CD4-positive, alpha-beta T cell treated with Interferon alpha-2 for 1 hour (primary cell): Measurements from ENCODE around the gene HOXB6.

Source experiments
- DNase-seq, 2 donors: peaks; one replicate each; pipeline ENCODE4 v3.0.0-alpha.2; 2020 to 2022

The HOXB6 gene

DNA sequence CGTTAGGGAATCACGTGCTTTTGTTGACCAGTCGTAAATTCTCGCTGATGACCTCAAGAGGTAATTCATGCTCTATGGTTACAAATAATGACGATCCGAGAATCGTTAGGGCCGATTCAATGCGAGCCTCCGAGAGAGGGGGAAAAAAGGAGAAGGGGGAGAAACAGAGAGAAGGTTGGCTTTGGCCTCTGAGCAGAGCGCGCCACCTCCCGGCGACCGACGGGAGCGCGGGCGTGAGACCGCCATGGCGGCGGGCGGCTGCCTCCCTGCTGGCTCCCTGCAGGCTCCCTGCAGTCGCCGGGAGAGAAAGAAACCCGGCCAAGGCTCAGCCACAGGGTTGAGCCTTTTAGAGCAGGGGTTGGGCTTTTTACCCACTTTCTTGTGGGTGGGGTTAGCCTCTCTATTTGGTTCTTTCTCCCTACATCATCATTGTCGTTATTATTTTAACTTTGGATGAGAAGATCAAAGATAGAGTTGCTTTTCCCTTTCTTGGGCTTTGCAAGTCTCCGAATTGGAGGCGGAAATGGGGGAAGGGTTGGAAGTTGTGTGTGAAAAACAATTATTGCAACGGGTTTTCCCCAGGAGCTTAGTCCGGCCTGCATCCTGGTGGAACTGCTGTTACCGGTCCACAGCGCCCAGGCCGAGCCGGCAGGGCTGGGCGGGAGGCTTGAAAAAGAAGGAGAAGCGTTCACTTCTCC is 10.8 kb downstream of the HOXB6 start:
- DNase-seq = peak; percentile 75 to 85

DNA sequence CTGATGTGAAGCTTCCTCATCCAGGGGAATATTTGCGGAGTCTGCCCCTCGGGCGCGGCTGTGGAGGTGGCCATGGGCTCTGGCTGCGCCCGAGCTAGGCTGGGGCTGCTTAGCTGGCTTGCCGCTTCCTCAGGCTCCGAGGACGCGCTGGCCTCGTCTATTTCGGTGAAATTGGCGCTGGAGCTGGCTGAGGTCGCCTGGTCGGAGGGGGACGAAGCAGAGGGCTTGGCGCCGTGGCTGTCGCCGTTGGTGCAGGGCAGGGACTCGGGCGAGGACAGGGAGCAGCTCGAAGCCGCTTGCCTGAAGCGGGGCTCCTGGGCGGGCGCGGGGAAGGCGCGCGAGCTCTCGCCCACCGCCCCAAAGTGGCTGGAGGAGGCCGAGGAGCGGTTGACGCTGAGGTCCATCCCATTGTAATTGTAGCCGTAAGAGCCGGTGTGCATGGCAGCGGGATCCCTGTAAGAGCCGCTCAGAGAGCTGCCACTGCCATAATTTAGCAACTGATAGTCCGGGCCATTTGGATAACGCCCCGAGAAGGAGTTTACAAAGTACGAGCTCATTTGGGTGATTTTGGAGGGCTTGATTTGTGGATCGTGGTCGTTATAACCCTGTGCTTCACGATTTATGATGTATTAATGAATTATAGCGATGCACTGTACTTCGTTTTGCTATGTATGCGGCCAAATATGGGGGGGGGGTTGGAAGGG is 11.5 kb downstream of the HOXB6 start, which contains the start of gene HOXB5:
TSS of gene HOXB5 (minus strand) at position 654 of the 704 bp plus-strand sequence. CDS start at position 557, 97 bp downstream.
- no peak for DNase-seq

DNA sequence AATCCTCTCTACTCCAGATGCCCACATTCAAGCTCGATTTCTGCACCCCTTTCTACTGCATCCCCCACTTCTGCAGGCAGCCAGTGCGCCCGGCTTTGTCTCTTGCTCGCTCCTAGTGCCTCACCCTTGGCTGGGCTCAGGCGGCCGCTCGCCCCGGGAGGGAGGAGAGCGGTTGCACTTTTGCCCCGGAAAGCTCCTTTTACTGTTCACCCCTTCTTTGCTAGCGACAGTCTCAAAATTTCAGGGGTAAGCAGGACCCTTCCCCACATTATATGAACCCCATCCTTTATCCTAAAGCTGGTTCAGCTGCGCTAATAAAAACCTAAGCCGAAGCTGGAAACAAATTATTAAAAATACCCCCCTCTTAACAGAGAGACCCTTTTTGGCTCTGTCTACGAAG is 12.2 kb downstream of the HOXB6 start:
- no peak for DNase-seq

DNA sequence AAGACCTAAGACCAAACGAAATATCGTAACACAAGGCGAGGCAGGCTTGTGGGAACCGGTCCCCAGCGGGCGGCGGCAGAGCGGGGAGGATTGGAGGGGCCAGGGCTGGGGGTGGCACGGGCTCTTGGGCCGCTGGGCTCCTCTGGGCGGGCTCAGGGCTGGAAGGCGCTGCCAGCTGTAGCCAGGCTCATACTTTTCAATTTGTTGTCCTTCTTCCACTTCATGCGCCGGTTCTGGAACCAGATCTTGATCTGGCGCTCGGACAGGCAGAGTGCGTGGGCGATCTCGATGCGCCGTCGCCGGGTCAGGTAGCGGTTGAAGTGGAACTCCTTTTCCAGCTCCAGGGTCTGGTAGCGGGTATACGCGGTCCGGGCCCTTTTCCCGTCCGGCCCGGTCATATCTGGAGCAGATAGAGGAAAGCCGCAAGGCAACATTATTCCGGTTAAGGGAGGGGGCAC is 12.7 kb downstream of the HOXB6 start:
- DNase-seq = no peak

DNA sequence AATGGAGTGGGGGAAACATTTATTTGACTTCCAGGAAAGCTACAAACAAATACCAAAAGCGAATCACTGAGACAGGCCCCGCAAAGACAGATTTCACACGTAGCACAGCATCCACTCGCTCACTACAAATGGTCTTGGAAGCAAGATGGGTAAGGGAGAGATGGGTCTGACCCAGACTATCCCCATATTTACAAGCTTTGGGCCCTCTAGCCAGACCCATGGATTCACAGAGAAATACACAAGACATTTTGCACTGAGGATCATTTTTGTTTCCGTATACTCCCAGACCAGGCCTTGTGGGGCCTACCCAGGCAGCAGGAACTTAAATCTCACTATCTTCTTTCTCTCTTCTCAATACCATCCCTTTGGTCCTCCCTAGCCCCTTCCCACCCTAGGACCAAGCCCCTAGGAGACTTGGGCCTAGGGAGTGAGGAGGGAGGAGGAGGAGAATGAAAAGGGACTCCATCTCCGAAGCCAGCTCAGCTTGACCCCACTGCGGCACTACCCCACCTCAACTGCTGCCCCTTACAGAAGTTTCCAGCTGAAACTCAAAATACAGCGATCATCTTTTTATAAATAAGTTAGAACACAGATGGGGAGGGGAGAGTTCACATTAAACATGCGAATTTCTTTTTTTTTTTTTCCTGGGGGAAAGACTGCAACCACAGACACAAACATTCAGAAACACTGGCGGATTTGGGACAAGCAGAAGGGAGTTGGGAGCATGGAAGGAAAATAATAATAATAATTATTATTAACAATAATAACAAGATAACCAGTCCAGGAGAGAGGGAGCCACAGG is 13.3 kb downstream of the HOXB6 start:
- no peak for DNase-seq

DNA sequence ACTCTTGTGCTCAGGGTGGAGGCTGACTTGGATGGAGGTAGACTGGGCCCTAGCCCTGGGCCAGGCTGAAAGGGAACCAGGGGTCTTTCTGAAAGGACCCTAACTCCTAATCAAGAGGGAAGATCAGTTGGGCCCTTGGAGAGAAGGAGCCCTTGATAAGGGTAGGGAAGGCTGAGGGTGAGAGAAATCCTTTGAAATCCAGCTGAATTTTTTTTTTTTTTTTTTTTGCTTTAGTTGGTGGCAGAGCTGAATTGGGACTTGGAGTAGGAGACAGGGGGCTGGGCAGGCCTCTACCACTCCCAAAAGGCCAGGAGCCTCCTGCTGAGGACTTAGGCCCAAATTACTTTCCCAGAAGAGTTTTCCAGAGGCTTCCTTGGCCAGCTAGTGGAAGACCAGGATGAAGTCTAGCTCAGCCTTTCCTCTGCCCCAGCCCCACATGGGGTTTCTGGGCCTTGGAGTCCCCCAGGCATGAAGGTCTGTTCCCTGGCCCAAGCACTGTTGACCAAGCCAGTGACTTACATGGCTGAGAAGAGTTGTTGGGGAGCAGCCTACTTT is 14.1 kb downstream of the HOXB6 start:
- no peak for DNase-seq

DNA sequence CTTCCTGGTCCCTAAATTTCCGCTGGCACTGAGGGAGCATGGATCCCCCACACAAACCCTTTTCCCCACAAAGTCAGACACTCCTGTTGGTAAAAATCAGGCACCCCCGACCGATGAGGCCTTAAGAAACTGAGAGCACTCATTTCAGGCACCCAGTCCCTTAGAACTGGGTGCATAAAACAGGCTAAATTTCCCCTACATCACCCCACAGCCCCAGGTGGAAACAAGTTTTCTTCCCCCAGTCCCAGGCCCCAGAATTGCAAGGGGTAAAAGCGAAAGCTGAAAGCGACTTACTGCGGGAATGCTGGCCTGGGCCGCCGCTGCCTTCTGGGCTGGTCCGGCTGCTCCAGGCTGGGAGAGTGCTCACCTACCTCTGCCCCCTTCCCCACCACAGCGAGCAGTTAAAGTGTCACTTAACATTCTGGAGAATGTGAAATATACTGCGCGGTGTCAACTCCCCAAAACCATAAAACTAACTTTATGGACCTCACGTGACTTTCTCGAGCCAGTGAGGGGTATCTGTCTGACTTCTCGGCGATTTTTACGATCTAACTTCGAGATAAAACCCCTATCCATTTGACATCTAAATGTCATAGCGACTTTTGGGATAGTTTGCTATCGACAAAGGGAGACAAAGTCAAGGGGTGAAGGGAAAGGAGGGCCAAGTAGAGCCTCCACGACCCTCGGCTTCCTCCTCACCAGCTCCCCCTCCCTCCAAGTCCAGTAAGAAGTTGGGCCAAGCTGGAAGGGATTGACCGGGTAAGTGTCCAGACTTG is 14.8 kb downstream of the HOXB6 start, which contains the start of gene HOXB3:
TSS of gene HOXB3 (minus strand) at position 411 of the 776 bp plus-strand sequence. CDS start 37,767 bp downstream, outside the sequence.
- DNase-seq = no peak

DNA sequence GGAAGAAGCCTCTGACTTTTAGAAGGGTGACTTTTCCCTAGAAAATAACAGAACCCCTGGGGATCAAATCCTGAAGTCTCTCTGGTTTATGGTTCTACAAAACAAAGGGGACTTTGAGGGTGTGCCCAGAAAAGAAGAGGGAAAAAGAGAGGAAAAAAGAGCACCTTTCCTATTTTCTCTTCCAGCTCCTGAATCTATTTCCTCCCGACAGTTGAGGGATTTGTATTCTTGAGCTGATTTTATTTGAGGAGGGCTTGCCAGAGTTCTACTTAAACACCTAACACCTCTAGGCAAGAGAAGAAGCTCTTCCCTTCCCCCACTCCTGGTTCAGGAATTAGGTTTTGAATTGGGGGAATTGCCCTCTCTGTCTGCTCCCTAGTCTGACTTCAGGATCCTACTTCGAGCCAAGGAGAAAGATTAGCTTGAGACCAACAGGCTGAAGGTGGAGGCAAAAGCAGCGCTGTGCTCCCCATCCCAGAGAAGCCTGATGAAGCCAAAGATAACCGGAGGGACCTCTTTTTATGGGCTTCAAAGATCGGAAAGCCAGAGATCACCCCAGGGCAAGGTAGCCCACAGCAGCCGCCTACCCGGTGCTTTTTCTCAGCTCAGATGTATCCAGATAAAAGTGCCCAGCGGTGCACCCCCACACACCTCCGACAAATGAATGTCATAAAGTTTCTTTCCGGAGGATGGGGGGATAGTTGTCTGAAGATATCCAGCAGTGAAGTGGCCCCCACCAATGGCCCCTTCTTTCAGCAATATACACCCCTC is 15.5 kb downstream of the HOXB6 start:
- DNase-seq = no peak

DNA sequence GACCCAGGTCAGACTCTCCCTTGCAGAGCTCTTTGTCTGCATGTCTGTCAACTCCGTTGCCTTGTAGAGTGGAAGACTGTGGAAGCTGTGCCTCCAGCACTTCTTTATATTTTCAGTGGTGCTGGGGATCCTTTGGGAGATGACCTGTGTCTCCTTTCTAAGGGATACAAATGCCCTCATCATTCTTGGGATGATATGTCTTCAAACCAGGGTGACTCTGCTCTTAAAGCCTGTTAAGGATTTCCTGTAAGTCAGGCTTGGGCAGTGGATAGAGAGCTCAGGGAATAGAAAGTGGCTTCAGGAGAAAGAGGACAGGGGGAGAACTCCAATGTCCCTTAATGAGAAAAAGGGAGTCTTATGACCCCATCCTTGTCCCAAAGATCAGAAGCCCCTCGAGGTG is 16.3 kb downstream of the HOXB6 start:
- no peak for DNase-seq

DNA sequence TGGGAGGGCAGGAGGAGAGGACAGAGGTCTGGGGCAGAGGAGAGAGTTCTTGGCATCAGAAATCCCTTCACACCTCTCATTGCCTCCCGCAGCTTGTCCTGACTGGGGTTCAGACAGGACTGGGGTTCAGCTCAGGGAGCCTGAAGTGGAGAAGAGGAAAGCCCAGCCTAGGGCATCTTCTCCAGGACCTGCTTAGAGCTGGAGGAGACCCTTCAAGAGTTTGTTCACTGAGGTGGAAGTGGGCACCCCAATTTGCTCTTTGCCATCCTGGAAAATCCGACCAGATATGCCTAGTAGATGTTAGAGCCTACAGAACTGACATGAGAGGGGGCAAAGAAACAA is 16.7 kb downstream of the HOXB6 start:
- no peak for DNase-seq

DNA sequence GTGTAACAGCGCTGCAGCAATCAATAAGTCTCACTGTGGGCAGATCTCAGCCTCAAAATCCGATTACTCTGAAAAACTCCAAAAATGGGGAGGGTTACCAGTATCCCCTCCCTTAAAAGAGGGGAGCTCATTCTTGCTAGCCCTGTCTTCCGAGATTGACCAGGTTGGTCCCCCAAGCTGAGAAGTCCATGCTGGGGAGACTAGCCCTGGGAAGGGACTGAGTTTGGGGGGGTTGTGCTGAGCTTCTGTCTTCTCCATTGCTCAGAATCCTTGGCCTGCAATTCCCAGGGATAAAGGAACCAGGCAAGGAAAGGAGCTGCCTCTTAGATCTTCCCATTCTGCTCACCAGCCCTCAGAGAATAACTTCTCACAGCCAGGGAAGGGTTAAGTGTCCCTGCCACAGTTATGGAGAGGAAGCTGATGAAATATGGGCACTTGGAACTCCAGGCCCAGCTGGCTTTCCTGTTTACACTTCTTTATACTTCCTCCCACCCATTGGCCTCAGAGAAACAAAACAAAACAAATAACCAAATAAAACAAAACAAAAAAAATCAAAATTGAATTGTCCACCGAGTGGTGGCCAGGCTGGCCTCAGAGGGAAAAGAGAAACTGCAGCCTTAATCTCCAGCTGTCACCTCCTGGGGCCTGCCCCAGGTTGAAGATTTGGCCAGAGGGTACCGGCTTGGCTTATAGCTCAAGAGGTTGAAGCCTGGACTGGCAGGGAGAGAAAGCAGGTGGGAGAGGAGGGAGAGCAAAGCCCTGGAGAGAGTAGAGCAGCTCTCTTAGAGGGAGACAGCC is 17.3 kb downstream of the HOXB6 start:
- DNase-seq = no peak

DNA sequence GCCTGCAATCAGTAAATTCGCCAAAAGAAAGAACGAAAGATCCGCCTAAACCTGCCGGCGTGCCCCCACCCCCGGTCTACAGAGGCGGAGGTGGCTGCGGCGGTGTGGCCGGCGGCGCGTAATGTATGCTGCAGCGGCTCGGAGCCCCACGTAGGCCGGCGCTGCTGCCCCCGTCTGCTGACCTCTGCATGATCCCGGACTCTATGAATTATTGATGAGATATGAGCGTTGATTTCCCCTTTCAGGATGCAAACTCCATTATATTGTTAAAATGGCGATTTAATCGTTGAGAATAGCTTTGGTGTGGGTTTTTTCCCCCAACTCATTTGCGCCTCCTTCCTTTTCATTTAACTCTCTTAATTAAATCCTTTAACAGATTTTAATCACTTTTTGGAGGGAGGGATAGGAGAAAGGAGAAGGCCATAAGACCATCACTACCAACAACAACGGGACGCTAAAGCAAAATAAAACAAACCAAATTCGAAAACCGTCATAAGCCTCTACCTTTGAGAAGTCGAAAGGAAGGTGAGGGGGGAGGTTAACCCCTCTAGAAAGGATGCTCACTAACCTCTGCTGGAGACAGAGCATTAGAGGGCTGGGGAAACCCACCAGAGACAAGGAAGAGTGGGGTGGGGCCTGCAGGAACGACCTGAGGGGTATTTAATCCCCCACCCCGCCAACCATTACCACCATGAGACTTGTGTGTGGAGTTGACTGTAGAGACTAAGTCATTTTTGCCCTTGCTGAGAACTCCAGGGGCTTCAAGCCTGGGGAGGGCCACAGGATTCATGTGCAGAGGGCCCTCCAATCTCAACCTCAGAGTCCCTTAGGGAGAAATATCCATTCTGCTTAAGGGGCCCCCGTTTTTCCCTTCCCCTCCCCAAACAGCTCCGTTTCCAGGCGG is 18.2 kb downstream of the HOXB6 start:
- DNase-seq = peak in 1 of 2 donors; percentile 36

DNA sequence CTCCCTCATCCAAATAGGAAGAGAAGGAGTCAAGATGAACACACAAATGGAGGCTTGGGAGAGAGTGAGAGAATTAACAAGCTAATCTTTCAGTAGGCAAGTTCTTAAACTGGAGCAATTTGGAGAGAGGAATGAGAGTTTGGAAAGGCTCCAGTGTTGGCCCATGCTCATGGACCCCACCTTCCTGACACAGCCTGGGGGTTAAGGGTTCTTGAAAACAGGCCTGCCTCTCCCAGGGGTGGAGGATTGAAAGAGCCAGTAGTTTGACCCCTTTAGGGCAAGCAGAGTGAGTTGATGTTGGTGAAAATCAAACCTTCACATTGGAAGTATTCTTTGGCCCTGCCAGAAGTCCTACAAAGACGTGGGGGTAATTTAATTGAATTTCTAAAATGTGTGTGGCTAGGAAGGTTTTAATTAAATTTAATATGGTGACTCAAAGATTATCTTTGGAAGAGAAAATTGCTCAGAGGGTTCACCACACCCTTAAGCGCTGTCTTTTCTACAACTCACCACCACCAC is 20.5 kb downstream of the HOXB6 start:
- DNase-seq = no peak

DNA sequence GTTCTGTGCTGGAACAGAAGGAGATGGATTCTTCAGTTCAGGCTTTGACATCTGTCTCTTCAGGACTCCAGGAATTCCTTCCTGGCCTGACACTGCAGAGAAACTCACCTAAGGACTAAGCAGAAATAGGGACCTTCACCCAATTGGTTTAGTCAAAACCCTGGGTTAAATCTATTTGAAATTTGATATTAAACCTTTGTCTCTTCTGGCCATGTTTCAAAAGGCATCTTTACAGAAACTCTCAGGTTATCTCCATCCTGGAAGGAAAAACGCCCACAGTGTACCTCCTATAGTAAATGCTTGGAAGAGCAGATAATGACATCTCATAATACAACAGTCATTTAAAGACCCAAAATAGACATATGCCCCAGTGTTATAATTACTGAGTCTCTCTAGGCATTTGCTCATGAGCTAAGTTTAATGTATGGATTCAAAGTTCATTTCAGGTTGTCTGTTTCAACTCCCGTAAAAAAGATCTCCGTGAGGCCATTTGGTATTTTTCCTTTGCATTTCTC is 21.0 kb downstream of the HOXB6 start:
- no peak for DNase-seq

DNA sequence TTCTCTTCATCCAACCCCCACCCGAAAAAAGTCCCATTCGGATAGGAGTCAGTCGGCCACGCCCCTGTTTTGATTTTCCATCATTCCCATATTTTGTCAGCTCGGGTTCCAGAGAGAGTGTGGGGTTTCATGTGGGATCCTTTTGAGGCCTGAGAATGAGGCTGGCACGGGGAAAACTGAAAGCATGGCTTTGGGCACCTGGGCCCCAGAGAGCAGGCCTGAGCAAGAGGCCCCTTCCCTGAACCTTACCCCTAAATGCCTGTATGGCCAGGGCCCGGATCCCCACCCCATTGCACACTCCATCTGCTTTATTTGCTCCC is 22.1 kb downstream of the HOXB6 start:
- DNase-seq = no peak

DNA sequence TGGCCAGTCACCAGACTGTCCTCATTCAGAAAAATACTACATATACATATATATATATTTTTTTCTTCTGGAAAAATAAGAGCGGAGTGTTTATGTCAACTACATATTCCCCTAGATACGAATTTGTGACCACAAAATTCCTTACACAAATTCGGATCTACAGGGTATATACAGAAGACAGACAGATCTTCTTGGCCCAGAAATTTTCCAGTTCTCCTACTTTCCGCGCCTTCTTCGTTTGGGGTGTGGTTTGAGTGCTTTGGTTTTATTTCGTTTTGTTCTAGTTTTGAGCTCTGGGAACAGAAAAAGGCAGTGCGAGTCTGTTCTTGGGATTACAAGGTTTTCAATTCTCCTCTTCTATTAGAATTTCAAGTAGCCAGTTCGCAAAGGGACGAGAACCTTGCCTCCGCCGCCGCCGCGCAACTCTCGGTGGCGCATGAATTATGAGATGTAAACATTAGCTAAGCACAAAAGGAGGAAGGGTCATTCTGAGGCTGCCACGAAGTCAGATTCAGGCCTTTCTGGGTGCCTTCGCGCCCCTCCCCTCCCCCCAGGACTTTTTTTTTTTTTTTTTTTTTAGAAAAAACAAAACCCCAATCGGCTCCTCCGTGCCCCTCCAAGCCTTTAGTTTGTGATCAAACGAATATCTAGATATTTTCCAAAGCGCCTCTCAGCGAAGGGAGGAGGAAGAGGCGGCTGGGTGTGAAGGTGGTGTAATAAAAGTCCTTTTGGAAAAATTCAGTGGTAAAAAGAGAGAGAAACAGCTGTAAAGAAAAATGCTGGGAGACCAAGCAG is 24.8 kb downstream of the HOXB6 start:
- no peak for DNase-seq

DNA sequence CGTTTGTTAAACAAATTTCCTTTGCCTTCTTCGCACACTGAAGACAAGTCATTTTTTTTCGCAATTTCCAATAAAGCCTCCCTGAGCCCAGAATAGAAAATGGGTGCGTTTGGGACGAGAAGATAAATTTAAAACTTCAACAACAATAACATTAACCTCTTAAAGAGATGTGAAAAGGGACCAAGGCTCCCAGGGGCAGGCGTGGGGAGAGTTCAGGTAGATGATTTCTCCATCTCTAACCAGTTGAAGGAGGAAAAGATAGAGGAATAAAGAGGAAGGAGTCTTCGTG is 25.4 kb downstream of the HOXB6 start:
- DNase-seq = no peak

DNA sequence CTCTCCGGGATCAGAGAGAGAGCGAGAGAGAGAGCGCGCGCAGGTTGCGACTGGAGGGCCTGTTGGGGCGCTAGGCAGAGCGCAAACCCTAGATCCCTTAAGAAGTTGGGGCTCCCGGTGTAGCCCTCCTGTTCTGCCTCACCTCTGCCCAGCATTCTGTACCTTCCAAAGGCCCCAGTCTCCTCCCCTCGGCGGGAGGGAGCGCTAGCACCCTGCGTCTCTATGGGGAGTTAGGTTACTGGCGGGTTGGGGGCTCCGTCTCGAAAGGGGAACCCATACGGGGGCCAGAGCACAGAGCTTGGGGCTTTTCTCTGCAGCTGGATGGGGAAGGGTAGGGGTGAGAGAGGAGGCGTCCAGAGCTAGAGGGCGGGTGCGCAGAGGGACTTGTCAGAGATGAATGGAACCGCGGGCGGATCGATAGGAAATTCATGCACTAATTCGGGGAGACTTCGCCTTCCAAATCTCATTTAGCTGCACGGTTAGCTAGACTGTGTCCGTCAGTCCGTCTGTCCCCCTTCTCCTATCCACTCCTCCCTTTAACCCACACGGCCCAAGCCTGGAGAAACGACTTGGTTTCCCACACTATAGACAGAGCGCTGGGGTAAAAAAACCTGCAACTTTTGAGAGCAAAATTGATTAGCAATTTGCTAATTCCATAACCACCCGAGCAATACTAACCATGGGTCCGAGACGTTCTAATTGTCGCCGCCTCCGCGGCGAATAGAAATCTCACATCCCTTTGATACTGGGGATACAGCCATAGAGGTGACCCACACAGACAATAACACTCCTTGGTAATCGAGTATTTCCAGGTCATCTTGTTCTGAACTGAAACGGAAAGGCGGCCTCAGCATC is 25.9 kb downstream of the HOXB6 start:
- DNase-seq = no peak
